Activated T-helper 1 cell treated with anti-CD3 and anti-CD28 coated beads, Interleukin-2, amount 50 U/mL, for 16 hours (primary cell): ENCODE results near the gene KRTAP5-11.
"Not testable (repeated sequence)": the region's sequence is repeated elsewhere in the genome, so short reads cannot be mapped to it uniquely, and the experiment has no call there.

Experiments
- DNase-seq, 2 donors: peaks; one replicate each; pipeline ENCODE4 v3.0.0-alpha.2; 2020; ENCODE audit warnings: low read depth in 1 of 2, low spot score in 1 of 2

The KRTAP5-11 gene

DNA sequence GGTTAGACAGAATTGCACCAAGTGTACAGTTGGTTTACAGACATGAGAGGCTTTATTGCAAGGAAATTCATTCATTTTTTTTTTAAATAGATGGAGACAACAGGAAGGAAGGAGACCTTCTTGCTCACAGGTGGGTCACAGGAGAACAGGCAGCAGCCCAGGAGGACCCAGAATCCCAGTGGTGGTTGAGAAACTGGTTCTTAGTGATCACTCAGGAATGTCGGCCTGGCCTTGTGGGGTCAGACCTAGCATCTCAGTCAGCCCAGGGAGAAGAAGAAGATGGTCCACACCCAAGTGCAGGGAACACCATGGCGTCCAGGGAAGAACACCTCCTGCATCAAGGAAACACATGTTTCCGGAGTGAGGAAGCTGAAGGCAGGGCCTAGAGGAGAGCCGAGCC lies 849 bp downstream of the KRTAP5-11 start:
- no peak for DNase-seq

DNA sequence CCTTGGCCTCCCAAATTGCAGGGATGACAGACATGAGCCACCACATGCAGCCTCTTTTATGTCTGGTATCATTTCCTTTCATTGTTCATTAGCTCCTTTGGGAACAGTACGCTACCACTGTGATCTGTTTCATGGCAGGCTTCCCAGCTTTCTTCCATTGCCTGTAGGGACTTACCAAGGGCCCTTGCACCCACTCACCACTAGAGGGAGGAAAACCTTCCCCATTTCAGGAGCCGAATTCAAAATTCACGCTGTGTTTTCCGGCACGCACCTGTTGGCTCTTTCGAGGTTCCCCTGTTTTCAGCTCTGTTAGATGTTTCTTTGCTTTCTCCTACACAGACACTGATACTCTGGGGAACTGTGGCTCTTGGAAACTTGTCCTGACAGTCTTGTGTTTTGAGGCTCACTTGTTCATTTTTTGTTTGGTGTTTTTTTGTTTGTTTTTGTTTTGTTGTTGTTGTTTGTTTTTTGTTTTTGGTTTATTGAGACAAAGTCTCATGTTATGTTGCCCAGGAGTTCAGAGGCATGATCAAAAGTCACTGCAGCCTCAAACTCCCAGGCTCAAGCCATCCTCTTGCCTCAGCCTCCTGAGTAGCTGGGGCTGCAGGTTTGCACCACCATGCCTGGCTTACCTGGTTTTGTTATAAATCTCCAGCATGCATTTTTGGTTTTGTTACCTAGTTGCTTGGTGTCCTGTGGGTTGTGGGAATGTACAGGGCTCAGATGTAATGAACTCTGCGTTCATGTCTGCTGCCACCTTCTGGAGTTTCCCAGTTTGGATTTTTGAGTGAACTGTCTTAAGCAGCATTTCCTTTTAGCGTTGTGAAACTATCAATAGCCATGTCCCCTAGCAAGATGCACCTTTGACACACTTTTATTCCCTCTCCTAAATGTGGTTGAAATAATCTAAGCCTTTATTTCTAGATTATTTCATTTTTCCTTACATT lies 2.3 kb downstream of the KRTAP5-11 start:
- no peak for DNase-seq

DNA sequence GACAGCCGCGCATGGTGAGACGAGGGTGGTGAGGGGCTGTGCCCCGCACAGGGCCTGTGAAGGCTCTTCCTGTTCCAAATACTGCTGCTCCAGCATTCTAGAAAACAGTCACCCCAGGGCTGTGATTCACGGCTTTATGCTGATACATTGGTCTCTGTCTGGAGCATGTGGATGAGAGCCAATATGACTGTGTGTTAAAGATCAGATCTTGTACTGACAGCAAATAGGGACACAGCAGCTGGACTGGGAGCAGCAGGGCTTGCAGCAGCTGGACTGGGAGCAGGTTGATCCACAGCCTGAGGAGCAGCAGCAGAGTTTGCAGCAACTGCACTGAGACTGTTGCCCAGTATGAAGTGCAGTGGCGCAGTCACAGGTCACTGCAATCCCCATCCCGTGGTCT lies 3.2 kb downstream of the KRTAP5-11 start:
- DNase-seq, result not testable (repeated sequence)

DNA sequence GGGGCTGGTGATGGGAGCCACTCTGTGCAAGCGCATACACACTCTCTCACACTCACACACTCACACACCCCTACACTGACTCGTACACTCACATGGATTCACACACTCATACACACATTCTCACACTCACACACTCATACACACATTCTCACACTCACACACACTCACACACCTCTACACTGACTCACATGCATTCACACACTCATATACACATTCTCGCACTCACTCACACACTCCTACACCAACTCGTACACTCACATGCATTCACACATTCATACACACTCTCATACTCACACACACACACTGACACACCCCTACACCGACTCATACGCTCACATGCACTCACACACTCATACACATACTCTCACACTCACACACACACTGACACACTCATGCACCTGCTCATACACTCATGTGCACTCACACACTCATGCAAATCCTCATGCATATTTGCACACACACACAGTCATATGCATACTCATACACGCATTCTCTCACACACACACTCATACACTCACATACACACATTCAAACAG lies 5.1 kb downstream of the KRTAP5-11 start:
- no peak for DNase-seq

DNA sequence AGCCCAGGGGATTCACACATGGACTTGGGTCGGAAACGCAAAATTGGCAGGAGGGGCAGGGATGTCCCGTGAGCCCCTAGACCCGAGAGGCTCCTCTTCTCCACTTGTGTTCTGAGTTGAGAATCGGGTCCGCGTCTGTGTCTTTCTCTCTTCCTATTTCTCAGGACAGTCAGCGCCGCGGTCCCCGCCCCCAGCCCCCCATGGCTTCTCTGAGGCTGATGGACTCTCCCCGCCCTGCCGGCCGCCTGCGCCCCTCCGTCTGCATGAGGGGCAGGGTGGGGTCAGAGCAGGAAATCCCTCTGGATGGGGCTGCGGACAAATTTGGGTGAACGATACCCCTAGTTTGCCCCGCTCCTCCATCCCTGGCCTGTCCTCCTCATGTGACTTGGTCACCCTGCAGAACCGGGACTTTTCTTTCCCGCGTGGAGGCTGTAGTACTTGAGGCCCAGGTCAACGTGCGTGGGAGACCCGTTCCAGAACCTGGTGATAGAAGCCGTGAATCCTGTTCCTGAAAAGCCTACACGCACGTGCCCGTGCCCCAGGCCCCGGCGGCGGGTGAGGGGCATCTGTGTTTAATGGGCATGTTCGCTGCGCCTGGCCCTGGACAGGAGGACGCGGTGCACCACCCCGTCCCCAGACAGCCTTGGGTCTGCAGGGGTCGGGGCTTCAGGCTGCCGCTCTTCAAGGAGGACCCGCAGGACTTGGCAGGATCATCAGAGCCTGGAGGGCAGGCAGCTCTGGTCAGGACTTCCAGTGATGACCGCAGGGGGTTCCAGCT lies 5.8 kb downstream of the KRTAP5-11 start:
- DNase-seq, result not testable (repeated sequence)

DNA sequence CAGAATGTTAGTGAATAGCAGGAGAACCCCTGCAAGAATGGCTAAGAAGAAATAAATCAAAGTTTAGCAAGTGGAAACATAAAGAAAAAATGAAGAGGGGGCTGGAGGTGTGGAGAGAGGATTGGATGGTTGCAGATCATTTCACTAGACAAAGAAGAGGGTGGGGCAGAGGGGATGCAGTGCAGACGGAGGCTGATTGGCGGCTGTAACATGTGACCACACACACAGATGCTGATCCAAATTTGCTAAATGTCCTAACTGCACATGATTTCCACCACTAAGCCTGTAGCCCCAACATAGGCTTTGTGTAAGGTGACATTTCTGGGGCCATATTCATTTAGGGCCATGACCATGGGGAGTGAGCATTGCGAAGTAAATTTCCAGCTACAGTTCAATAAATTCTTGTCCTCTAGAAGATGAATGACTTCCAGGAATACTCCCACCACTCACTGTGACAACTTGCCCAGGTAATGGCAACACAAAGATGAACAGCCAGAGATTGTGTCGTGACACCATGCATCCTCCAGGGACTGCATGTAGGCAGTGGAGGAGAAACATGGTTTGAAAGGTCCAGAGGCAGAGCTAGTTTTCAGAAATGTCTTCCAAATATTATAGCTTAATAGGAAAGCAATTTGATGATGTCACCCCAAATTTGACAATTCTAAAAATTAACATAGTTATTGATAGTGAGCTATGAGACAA lies 6.8 kb downstream of the KRTAP5-11 start:
- DNase-seq, result no peak

DNA sequence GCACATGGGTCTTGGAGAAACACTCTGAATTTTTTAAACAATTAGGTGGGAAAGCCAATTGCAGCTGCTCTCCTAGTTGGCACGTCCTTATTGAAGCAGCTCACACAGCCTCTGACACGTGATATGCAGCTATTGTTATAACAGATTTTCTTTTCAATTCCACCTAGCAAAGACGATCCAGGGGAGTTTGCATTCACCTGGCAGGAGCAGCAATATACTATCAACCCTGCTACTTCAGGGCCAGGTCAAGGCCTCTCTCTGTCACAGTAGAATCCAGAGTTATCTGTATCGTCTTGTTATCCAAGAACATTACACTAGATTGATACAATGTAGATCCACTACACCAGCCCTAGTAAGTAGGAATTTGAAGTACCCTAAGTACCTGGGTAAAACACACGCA lies 8.3 kb downstream of the KRTAP5-11 start:
- no peak for DNase-seq

DNA sequence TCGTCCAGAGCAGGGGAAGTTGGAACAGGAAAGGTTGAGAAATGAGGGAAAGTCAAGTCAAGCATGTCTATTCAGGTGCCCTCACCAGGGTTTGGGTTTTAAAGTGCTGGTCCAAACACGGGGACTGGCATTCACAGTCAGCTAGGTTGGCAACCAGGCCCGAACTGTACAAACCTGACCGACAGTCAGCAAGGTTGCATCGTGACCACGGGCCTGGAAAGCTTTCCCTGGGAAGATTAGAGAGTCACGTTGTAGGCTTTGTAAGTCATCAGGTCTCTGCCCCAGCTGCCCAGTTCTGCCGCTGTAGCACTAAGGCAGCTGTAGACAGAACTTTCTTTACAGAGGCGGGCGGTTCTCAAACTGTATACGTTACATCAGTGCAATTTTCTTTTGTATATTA lies 9.9 kb downstream of the KRTAP5-11 start:
- no peak for DNase-seq

DNA sequence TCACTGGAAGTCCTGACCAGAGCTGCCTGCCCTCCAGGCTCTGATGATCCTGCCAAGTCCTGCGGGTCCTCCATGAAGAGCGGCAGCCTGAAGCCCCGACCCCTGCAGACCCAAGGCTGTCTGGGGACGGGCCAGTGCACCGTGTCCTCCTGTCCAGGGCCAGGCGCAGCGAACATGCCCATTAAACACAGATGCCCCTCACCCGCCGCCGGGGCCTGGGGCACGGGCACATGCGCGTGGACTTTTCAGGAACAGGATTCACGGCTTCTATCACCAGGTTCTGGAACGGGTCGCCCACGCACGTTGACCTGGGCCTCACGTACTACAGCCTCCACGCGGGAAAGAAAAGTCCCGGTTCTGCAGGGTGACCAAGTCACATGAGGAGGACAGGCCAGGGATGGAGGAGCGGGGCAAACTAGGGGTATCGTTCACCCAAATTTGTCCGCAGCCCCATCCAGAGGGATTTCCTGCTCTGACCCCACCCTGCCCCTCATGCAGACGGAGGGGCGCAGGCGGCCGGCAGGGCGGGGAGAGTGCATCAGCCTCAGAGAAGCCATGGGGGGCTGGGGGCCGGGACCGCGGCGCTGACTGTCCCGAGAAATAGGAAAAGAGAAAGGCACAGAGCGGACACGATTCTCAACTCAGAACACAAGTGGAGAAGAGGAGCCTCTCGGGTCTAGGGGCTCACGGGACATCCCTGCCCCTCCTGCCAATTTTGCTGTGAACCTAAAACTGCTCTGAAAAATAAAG lies 11.4 kb downstream of the KRTAP5-11 start:
- not testable (repeated sequence) for DNase-seq

DNA sequence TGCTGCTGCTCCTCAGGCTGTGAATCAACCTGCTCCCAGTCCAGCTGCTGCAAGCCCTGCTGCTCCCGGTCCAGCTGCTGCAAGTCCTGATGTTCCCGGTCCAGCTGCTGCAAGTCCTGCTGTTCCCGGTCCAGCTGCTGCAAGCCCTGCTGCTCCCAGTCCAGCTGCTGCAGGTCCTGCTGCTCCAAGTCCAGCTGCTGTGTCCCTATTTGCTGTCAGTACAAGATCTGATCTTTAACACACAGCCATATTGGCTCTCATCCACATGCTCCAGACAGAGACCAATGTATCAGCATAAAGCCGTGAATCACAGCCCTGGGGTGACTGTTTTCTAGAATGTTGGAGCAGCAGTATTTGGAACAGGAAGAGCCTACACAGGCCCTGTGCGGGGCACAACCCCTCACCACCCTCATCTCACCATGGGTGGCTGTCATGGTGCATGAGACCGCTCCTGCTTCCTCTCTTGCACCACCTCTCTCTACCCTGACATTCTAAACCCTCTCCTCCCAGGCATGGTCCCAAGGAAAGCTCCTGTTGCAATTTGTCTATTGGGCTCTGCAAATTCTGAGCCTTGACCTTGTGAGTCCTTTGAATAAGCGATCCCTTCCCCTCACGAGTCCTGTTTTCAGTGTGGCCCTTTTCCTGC lies 13.8 kb downstream of the KRTAP5-11 start:
- no peak for DNase-seq

DNA sequence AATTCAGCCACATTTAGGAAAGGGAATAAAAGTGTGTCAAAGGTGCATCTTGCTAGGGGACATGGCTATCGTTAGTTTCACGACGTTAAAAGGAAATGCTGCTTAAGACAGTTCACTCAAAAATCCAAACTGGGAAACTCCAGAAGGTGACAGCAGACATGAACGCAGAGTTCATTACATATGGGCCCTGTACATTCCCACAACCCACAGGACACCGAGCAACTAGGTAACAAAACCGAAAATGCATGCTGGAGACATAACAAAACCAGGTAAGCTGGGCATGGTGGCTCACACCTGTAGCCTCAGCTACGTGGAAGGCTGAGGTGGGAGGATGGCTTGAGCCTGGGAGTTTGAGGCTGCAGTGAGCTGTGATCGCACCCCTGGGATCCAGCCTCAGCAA lies 15.0 kb downstream of the KRTAP5-11 start:
- DNase-seq, result not testable (repeated sequence)

DNA sequence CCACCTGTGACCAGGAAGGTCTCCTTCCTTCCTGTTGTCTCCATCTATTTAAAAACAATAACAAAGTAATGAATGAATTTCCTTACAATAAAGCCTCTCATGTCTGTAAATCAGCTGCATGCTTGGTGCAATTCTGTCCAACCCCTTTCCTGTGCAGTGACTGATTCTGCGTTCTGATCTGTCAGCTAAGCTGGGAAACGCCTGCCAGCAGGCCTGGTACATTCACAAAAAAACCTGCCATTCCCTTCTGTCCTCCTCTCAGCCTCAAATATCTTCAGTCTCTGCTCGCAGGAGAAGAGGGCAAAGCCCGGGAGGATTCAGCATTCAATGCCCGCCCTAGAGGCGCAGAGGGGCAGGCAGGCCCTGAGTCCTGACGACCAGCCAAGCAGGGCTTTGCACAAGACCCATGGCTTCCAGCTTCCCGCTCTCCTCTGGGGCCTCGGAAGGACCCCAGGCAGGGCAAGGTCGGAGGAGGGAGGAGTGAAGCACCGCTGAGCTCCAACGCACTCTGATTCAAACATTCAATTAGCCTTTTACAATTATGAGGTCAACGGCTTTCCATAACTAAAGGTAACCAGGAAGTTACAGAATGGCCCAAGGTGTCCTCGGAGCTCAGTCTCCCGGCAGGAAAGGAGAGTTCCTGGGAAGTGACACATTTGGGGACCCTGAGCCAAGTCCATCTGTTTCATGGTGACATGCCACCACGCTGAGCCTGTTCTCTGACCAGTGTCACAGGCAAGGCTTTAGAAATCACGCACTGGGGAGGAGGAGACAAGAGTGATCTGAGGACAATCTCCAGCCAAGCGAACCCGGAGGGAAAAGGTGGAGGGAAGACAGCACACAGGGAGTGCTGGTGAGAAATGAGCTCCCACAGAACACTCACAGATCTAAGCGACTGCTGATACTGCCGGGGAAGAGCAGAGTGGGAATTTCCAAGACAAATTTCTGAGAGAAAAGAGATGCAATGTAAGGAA lies 15.8 kb downstream of the KRTAP5-11 start:
- DNase-seq, result not testable (repeated sequence)

DNA sequence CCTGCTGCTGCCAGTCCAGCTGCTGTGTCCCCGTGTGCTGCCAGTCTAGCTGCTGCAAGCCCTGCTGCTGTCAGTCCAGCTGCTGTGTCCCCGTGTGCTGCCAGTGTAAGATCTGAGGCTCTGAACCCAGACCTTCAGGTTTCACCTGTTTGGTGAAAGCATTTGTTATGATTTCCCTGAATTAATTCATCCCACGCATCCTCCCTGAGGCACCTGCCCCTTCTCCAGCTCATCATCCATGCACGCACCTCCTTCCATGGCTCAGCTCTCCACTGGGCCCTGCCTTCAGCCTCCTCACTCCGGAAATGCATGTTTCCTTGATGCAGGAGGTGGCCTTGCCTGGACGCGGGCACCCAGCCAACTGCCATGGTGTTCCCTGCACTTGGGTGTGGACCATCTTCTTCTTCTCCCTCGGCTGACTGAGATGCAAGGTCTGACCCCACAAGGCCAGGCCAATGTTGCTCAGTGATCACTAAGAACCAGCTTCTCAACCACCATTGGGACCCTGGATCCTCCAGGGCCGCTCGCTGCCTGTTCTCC lies 16.5 kb downstream of the KRTAP5-11 start:
- DNase-seq, result no peak

DNA sequence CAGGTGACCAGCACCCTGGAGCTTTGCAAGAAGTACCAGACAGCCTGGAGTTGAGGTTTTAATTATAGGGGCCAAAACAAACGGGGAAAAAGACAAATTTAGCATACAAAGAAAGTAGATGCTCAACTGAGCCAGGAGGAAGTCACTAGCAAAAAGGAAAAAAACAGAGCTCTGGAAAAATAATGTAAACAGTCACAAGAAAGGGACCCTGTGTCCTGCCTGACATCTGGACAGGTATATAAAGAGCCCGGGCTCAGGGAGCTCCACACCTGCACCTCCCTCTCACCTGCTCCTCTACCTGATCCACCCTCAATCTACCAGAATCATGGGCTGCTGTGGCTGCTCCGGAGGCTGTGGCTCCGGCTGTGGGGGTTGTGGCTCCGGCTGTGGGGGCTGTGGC lies 17.4 kb downstream of the KRTAP5-11 start, which contains the start of gene KRTAP5-10:
TSS of gene KRTAP5-10 (plus strand) at position 301 of the 400 bp plus-strand sequence. CDS start at position 326, 25 bp downstream.
- DNase-seq, result no peak

DNA sequence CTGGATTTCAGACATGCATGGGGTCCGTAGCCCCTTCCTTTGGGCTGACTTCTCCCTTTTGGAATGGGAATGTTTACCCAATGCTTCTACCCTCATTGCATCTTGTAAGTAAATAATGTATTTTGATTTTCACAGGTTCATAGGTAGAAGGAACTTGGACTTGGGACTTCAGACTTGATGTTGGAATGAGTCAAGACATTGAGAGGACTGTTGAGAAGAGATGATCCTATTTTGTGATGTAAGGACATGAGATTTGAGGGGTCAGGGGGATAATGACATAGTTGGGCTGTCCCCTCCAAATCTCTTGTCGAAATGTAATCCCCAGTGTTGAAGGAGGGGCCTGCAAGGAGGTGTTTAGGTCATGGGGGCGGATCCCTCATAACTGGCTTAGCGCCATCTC lies 18.2 kb downstream of the KRTAP5-11 start:
- no peak for DNase-seq

DNA sequence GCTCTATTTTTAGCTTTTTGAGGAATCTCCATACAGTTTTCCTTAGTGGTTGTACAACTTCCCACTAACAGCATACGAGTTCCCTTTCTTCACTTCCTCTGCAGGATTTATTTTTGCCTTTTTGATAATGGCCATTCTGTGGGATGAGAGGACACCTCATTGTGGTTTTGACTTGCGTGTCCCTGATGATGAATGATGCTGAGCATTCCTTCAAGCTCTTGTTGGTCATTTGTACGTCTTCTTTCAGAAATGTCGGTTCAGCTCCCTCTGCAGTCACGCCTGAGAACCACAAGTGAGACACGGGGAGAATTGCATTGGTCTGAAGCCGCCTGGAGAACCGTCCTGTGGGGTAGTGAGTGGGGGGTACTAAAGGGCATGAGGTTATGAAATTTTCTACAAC lies 19.3 kb downstream of the KRTAP5-11 start:
- DNase-seq, result no peak

DNA sequence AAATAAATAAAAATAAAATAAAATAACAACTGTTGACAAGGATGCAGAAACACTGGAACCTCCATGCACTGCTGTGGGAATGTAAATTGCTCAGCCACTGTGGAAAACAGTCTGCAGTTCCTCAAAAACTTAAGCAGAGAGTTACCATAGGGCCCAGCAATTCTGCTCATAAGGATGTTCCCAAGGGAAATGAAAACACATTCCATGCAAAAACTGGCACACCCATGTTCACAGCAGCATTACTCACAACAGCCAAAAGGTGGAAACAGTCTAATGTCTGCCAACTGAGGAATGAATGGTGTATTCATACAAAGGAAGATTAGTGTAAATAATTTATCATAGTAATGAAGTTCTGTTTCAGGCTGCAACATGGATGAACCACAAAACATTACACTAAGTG lies 20.6 kb downstream of the KRTAP5-11 start:
- DNase-seq, result no peak

DNA sequence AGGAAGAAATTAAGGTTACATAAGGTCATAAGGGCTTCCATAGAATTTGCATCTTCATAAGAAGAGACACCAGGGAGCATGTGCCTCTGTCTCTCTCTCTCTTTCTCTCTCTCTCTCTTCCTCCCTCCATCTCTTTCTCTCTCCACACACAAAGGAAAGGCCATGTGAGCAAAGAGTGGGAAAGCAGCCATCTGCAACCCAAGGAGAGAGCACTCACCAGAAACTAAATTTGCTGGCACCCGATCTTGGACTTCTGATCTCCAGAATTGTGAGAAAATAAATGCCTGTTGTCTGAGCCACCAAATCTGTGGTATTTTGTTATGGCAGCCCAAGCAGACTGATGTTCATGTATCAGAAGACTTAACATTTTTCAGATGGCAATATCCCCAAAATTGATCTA lies 23.7 kb downstream of the KRTAP5-11 start:
- DNase-seq, result no peak
